ENCODE data around the gene ZNF14.
"Not testable (repeated sequence)": the region's sequence is repeated elsewhere in the genome, so short reads cannot be mapped to it uniquely, and the experiment has no call there.

The ZNF14 gene

DNA sequence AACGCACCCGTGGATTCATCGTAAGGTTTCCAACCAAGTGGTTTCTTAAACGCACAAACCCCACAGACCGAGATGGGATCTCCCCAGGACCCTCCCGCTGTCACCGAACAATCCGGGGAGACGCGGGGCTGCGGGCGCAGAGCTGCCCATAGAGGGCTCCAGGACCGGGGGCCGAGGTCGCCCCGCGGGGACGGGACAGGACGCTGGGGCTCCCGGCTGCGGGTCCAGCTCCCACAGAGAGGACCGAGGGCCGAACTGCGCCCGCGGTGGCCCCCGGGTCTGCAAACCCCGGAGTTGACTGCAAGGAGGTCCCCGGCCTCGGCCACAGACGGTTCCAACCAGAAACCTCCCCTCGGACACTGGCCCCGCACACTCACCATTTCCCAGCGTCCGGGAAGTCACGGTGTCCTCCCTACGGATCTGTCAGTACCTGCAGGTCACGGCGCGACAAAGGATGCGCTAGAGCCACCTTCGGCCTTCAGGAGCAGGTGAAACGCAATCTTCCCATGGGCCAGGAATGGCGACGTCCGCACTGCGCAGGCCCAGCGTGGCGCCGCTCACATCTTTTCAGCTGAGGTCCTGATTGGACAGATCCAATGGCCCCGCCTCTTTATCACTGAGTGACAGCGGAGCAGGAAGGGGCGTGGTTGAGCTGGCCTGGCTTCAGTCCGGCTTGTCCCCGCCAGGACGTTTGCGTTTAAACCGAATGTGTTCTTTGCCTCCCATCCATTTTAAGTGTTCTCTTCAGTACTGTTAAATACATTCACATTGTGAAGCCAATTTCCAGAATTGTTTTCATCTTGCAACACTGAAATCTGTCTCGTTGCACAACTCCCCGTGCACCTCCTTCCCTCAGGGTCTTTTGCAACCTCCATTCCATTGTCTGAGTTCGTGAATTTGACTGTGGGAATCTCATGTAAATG lies at the start of gene ZNF14 (continued):
- TF ChIP-seq, protein P1, sequence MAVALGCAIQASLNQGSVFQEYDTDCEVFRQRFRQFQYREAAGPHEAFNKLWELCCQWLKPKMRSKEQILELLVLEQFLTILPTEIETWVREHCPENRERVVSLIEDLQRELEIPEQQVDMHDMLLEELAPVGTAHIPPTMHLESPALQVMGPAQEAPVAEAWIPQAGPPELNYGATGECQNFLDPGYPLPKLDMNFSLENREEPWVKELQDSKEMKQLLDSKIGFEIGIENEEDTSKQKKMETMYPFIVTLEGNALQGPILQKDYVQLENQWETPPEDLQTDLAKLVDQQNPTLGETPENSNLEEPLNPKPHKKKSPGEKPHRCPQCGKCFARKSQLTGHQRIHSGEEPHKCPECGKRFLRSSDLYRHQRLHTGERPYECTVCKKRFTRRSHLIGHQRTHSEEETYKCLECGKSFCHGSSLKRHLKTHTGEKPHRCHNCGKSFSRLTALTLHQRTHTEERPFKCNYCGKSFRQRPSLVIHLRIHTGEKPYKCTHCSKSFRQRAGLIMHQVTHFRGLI (tag by site-specific recombination; IDR thresholded peaks at IDR 0.05) = no peak
- TF ChIP-seq ZNF112 (tag by site-specific recombination; IDR thresholded peaks at IDR 0.05) (no peak), ZNF629 (tag by site-specific recombination; IDR thresholded peaks at IDR 0.05) (0 out of 2 replicates have a peak, but pooled peaks have one; percentile 20)
- TF ChIP-seq, protein P2, sequence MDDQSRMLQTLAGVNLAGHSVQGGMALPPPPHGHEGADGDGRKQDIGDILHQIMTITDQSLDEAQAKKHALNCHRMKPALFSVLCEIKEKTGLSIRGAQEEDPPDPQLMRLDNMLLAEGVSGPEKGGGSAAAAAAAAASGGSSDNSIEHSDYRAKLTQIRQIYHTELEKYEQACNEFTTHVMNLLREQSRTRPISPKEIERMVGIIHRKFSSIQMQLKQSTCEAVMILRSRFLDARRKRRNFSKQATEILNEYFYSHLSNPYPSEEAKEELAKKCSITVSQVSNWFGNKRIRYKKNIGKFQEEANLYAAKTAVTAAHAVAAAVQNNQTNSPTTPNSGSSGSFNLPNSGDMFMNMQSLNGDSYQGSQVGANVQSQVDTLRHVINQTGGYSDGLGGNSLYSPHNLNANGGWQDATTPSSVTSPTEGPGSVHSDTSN (CRISPR knock-in tag; IDR thresholded peaks at IDR 0.05) = 0 out of 2 replicates have a peak, but pooled peaks have one; percentile 75

DNA sequence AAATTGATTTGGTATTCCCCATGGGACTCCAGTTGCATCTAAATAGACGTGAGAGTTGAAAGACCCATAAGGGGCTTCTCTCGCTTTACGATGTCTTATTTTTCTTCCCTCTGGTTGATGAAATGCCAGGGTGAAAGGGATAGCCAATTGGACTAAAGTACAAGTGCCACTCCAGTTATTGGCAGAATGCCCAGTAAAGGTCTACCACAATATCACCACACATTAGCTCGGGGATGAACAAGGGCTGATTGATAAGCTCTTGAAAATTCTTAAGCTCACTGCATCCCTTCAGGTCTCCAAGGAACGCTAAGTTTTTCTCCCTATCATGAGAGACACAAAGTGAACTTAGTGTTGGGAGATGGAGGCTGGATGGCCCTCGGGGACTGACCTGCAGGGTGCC lies 48.9 kb upstream of the ZNF14 start:
- ChIA-PET CTCF (interaction anchor here (0.8 kb wide), 1 partner anchor 250 kb away, joined by 5 read pairs; no protein-coding TSS in a partner anchor), POLR2A (interaction anchor here (0.6 to 1.0 kb wide), 2 partner anchors 35 to 117 kb away, joined by 3 read pairs; no protein-coding TSS in a partner anchor)
- not testable (repeated sequence) for H3K4me1 ChIP-seq (ENCODE audit: control insufficient read depth, insufficient read depth, low read length); H3K4me3 ChIP-seq (ENCODE audit: low read depth, low read length); H3K9me3 ChIP-seq (ENCODE audit: control insufficient read depth, insufficient read depth, low read depth, low read length); H3K27ac ChIP-seq (ENCODE audit: extremely low read depth, low read depth, low read length)
- H3K36me3 ChIP-seq (ENCODE audit: control insufficient read depth in 2 of 2, insufficient read depth in 1 of 2, low read length in 2 of 2) = peaks cover 0 to 31% of the 10 kb centered on the region in 2 experiments

DNA sequence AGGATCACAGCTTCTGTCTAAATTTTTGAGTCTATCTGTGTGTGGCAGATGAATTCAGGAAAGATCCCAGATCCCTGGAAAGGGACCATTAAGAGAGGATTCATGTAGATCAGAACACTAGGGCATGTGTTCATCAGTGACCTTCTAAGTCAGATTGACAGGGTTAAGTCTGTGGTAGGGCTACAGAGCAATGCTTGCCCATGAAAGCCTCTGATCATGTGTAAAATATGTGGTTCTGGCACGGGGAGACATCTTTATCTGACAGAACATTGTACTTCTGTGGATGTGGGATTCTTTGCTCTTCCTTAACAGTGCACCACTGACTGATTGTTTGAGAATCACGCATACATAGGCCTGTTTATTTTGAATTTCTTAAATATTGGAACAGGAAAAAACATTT lies 45.8 kb upstream of the ZNF14 start:
- CTCF ChIA-PET = no interaction called here

More for the DNA sequence above, 45.8 kb upstream of the ZNF14 start:
- H3K9me3 ChIP-seq (ENCODE audit: control insufficient read depth, insufficient read depth, low read depth, low read length) = no peaks in the 10 kb centered on the region
- no peak overlapping the region for H3K4me3 ChIP-seq (ENCODE audit: low read depth, low read length)
- TF ChIP-seq, protein P3, sequence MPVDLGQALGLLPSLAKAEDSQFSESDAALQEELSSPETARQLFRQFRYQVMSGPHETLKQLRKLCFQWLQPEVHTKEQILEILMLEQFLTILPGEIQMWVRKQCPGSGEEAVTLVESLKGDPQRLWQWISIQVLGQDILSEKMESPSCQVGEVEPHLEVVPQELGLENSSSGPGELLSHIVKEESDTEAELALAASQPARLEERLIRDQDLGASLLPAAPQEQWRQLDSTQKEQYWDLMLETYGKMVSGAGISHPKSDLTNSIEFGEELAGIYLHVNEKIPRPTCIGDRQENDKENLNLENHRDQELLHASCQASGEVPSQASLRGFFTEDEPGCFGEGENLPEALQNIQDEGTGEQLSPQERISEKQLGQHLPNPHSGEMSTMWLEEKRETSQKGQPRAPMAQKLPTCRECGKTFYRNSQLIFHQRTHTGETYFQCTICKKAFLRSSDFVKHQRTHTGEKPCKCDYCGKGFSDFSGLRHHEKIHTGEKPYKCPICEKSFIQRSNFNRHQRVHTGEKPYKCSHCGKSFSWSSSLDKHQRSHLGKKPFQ (tag by site-specific recombination; IDR thresholded peaks at IDR 0.05) = no peak
- TF ChIP-seq, protein P4, sequence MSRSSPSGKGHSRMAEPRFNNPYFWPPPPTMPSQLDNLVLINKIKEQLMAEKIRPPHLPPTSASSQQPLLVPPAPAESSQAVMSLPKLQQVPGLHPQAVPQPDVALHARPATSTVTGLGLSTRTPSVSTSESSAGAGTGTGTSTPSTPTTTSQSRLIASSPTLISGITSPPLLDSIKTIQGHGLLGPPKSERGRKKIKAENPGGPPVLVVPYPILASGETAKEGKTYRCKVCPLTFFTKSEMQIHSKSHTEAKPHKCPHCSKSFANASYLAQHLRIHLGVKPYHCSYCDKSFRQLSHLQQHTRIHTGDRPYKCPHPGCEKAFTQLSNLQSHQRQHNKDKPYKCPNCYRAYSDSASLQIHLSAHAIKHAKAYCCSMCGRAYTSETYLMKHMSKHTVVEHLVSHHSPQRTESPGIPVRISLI (tag by site-specific recombination; IDR thresholded peaks at IDR 0.05) = no peak
- TF ChIP-seq ZSCAN23 (tag by site-specific recombination; IDR thresholded peaks at IDR 0.05) (no peak), ZNF623 (tag by site-specific recombination; IDR thresholded peaks at IDR 0.05) (no peak), ZNF558 (tag by site-specific recombination; IDR thresholded peaks at IDR 0.05) (no peak), WT1 (tag by site-specific recombination; IDR thresholded peaks at IDR 0.05) (no peak), REPIN1 (tag by site-specific recombination; IDR thresholded peaks at IDR 0.05; ENCODE audit: low read depth) (no peak), ZFP41 (tag by site-specific recombination; IDR thresholded peaks at IDR 0.05; ENCODE audit: borderline replicate concordance) (no peak), ZBTB7A (tag by site-specific recombination; IDR thresholded peaks at IDR 0.05; ENCODE audit: low read depth) (no peak), ZNF585B (tag by site-specific recombination; IDR thresholded peaks at IDR 0.05) (no peak), KLF8 (tag by site-specific recombination; IDR thresholded peaks at IDR 0.05) (no peak), ZNF792 (tag by site-specific recombination; IDR thresholded peaks at IDR 0.05) (no peak), ZNF221 (tag by site-specific recombination; IDR thresholded peaks at IDR 0.05; ENCODE audit: borderline replicate concordance) (no peak), ZNF48 (tag by site-specific recombination; IDR thresholded peaks at IDR 0.05) (no peak)
- TF ChIP-seq, protein P5, sequence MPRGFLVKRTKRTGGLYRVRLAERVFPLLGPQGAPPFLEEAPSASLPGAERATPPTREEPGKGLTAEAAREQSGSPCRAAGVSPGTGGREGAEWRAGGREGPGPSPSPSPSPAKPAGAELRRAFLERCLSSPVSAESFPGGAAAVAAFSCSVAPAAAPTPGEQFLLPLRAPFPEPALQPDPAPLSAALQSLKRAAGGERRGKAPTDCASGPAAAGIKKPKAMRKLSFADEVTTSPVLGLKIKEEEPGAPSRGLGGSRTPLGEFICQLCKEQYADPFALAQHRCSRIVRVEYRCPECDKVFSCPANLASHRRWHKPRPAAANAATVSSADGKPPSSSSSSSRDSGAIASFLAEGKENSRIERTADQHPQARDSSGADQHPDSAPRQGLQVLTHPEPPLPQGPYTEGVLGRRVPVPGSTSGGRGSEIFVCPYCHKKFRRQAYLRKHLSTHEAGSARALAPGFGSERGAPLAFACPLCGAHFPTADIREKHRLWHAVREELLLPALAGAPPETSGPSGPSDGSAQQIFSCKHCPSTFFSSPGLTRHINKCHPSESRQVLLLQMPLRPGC (tag by site-specific recombination; IDR thresholded peaks at IDR 0.05) = no peak
- H3K27ac ChIP-seq (ENCODE audit: extremely low read depth, low read depth, low read length) = no peak overlapping the region
- no peaks in the 10 kb centered on the region for H3K4me1 ChIP-seq (ENCODE audit: control insufficient read depth, insufficient read depth, low read length)
- H3K36me3 ChIP-seq (ENCODE audit: control insufficient read depth in 2 of 2, insufficient read depth in 1 of 2, low read length in 2 of 2) = peaks cover 0 to 17% of the 10 kb centered on the region in 2 experiments
- POLR2A ChIA-PET = interaction anchor here (0.7 kb wide), 1 partner anchor 122 kb away, joined by 3 read pairs; the partner anchor contains the start of gene ZNF93

Data from HEK293 (cell line).